Measurements from ENCODE around the gene MEGF11. TPM values are rescaled to one million over a fixed set of nuclear protein-coding genes. Genes with fewer than 3 reads are reported as not detected.
"Not testable (repeated sequence)": the region's sequence is repeated elsewhere in the genome, so short reads cannot be mapped to it uniquely, and the experiment has no call there.

Gene MEGF11
- total RNA-seq, 2 donors from 2014 or later = not detected

- no peaks in the 10 kb centered on the region for H3K9me3 ChIP-seq (ENCODE audit: control insufficient read depth, low read length, poor library complexity, severe bottlenecking)
- ATAC-seq (no peak), DNase-seq (no peak)
- H3K4me3 Mint-ChIP-seq = no peak overlapping the region
- H3K27me3 Mint-ChIP-seq = peaks cover 35% of the 10 kb centered on the region
- peaks cover 4% of the 10 kb centered on the region for H3K36me3 Mint-ChIP-seq (ENCODE audit: low read depth)
- no peak overlapping the region for H3K27ac Mint-ChIP-seq
- H3K4me1 Mint-ChIP-seq = no peaks in the 10 kb centered on the region
Measured at GRCh38 chr15:66261056-66261455, 7.5 kb upstream of the MEGF11 start.

GRCh38 chr15:66256692-66257091, 3.1 kb upstream of the MEGF11 start:
- peaks cover 8% of the 10 kb centered on the region for H3K4me1 Mint-ChIP-seq
- ATAC-seq (no peak), DNase-seq (no peak)
- peaks cover 52% of the 10 kb centered on the region for H3K27me3 Mint-ChIP-seq
- no peak overlapping the region for H3K4me3 Mint-ChIP-seq
- no peak overlapping the region for H3K27ac Mint-ChIP-seq
- H3K36me3 Mint-ChIP-seq (ENCODE audit: low read depth) = peaks cover 7% of the 10 kb centered on the region
- H3K9me3 ChIP-seq (ENCODE audit: control insufficient read depth, low read length, poor library complexity, severe bottlenecking) = no peaks in the 10 kb centered on the region

GRCh38 chr15:66254951-66255676, 1.6 kb upstream of the MEGF11 start:
- H3K9me3 ChIP-seq (ENCODE audit: control insufficient read depth, low read length, poor library complexity, severe bottlenecking) = no peaks in the 10 kb centered on the region
- DNase-seq = no peak
- Mint-ChIP-seq H3K36me3 (ENCODE audit: low read depth) (peaks cover 10% of the 10 kb centered on the region), H3K4me3 (peak overlapping the region; percentile 9), H3K4me1 (peaks cover 8% of the 10 kb centered on the region), H3K27me3 (peaks cover 59% of the 10 kb centered on the region), H3K27ac (no peak overlapping the region)
- no peak for ATAC-seq

- no peak for DNase-seq
- H3K9me3 ChIP-seq (ENCODE audit: control insufficient read depth, low read length, poor library complexity, severe bottlenecking) = no peaks in the 10 kb centered on the region
- H3K4me3 Mint-ChIP-seq = peak overlapping the region; percentile 97
- peak overlapping the region; percentile 72 for H3K27ac Mint-ChIP-seq
- peaks cover 7% of the 10 kb centered on the region for H3K36me3 Mint-ChIP-seq (ENCODE audit: low read depth)
- ATAC-seq = no peak
- H3K4me1 Mint-ChIP-seq = peaks cover 8% of the 10 kb centered on the region
- peaks cover 67% of the 10 kb centered on the region for H3K27me3 Mint-ChIP-seq
Measured at GRCh38 chr15:66254089-66254950, 770 bp upstream of the MEGF11 start.

GRCh38 chr15:66252685-66253417, 699 bp downstream of the MEGF11 start:
- no peaks in the 10 kb centered on the region for H3K9me3 ChIP-seq (ENCODE audit: control insufficient read depth, low read length, poor library complexity, severe bottlenecking)
- peak; percentile 48 for ATAC-seq
- Mint-ChIP-seq H3K27ac (no peak overlapping the region), H3K27me3 (peaks cover 79% of the 10 kb centered on the region), H3K4me1 (peaks cover 11% of the 10 kb centered on the region), H3K4me3 (peak overlapping the region; percentile 86), H3K36me3 (ENCODE audit: low read depth) (peaks cover 7% of the 10 kb centered on the region)
- DNase-seq = no peak

- H3K27me3 Mint-ChIP-seq = peaks cover 77% of the 10 kb centered on the region
- peak overlapping the region; percentile 86 for H3K4me3 Mint-ChIP-seq
- peaks cover 7% of the 10 kb centered on the region for H3K36me3 Mint-ChIP-seq (ENCODE audit: low read depth)
- no peaks in the 10 kb centered on the region for H3K9me3 ChIP-seq (ENCODE audit: control insufficient read depth, low read length, poor library complexity, severe bottlenecking)
- no peak overlapping the region for H3K27ac Mint-ChIP-seq
- H3K4me1 Mint-ChIP-seq = peaks cover 11% of the 10 kb centered on the region
- ATAC-seq (peak; percentile 79), DNase-seq (peak; percentile 25 to 36 (median 26))
Measured at GRCh38 chr15:66251790-66252684, 1.5 kb downstream of the MEGF11 start.

- Mint-ChIP-seq H3K4me1 (peaks cover 11% of the 10 kb centered on the region), H3K27ac (no peak overlapping the region), H3K4me3 (peak overlapping the region; percentile 78), H3K27me3 (peaks cover 75% of the 10 kb centered on the region), H3K36me3 (ENCODE audit: low read depth) (peaks cover 7% of the 10 kb centered on the region)
- DNase-seq = no peak
- H3K9me3 ChIP-seq (ENCODE audit: control insufficient read depth, low read length, poor library complexity, severe bottlenecking) = no peaks in the 10 kb centered on the region
- ATAC-seq = no peak
Measured at GRCh38 chr15:66251065-66251789, 2.3 kb downstream of the MEGF11 start.

- Mint-ChIP-seq H3K36me3 (ENCODE audit: low read depth) (peaks cover 10% of the 10 kb centered on the region), H3K27ac (no peak overlapping the region), H3K4me3 (no peak overlapping the region), H3K27me3 (peaks cover 73% of the 10 kb centered on the region), H3K4me1 (peaks cover 9% of the 10 kb centered on the region)
- no peaks in the 10 kb centered on the region for H3K9me3 ChIP-seq (ENCODE audit: control insufficient read depth, low read length, poor library complexity, severe bottlenecking)
- DNase-seq (no peak), ATAC-seq (no peak)
Measured at GRCh38 chr15:66249605-66250174, 3.9 kb downstream of the MEGF11 start.

- Mint-ChIP-seq H3K27ac (no peak overlapping the region), H3K4me3 (no peak overlapping the region), H3K27me3 (peaks cover 82% of the 10 kb centered on the region), H3K36me3 (ENCODE audit: low read depth) (peaks cover 5% of the 10 kb centered on the region), H3K4me1 (peaks cover 2% of the 10 kb centered on the region)
- H3K9me3 ChIP-seq (ENCODE audit: control insufficient read depth, low read length, poor library complexity, severe bottlenecking) = no peaks in the 10 kb centered on the region
- no peak for ATAC-seq
- DNase-seq = no peak
Measured at GRCh38 chr15:66246937-66247336, 6.6 kb downstream of the MEGF11 start.

- not testable (repeated sequence) for H3K4me1 Mint-ChIP-seq; DNase-seq; ATAC-seq; H3K9me3 ChIP-seq (ENCODE audit: control insufficient read depth, low read length, poor library complexity, severe bottlenecking); H3K36me3 Mint-ChIP-seq (ENCODE audit: low read depth); H3K4me3 Mint-ChIP-seq; H3K27ac Mint-ChIP-seq
- peaks cover 84% of the 10 kb centered on the region for H3K27me3 Mint-ChIP-seq
Measured at GRCh38 chr15:66245832-66246231, 7.7 kb downstream of the MEGF11 start.

GRCh38 chr15:66241908-66242285, 11.7 kb downstream of the MEGF11 start:
- no peaks in the 10 kb centered on the region for H3K4me1 Mint-ChIP-seq
- H3K4me3 Mint-ChIP-seq = no peak overlapping the region
- H3K27ac Mint-ChIP-seq = no peak overlapping the region
- no peak for ATAC-seq
- peaks cover 2% of the 10 kb centered on the region for H3K36me3 Mint-ChIP-seq (ENCODE audit: low read depth)
- H3K9me3 ChIP-seq (ENCODE audit: control insufficient read depth, low read length, poor library complexity, severe bottlenecking) = no peaks in the 10 kb centered on the region
- no peak for DNase-seq
- peaks cover 76% of the 10 kb centered on the region for H3K27me3 Mint-ChIP-seq

All from T-helper 17 cell (primary cell).